Measurements from ENCODE around the gene UBL4B.

UBL4B gene

DNA sequence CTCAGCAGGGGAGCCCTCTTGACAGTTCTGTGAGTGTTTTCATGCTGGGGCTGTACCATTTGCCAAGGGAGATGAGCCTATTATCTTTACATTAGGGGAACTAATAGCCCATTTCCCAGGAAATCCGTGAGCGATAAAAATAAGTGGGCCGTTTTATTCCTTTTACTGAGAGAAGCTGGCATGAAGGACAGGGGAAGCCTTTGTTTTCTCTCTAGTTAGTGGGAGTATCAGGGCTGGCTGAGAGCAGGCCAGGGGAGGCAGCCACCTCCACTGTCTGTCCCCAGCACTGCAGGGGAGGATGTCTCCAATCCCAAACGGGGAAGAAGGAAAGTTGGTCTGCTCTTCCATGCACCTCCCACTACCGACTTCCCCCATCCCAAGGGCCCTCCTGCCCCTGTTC lies 2.5 kb downstream of the UBL4B start:
- no peak for DNase-seq (ENCODE audit: low read depth)

DNA sequence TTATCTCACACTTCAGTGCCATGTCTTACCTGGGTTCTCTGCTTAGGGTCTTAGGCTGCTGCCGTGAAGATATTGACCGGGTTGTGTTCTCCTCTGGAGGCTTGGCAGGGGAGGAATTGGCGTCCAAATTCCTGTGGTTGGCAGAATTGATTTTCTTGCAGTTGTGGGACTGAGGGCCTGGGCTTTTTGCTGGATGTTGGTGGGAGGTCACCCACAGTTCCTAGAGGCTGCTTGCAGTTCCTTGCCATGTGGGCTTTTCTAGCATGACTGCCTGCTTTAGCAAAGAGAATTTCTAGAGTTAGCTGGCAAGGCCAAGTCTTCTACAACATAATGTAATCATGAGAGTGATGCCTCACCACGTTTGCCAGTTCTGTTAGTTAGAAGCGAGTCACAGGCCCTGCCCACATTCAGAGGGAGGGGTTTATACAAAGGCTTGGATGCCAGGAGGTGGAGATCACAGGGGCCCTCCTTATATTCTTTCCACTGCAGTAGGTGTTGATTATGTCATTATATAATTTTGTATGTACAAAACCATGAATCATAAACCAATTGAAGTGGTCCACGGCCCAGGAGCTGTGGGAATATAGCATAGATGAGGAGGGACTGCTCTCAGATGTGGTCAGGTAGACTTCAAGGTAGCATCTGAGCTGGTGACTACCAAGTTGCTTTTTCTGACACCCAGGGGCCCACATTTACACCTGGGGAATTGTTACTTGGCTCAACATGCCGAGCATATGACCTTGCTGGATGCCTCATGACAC lies 6.6 kb downstream of the UBL4B start:
- DNase-seq (ENCODE audit: low read depth) = no peak

DNA sequence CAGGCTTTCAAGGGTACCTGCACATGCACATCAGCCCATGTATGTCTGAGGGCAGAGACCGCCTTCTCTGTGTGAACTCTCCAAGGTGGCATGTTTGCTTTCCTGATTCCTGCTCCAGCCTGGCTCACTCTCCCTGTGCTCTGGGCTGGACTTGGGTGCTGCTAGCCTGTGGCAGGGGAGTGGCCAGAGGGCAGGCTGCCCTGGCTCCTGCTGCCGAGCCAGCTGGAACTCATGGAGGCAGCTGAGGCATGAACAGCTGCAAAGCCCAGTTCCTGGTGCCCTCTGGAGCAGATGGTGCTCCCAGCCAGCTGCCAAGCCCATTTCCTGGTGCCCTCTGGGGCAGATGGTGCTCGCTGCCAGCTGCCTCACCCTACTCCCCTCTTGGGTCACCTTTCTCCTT lies 7.6 kb downstream of the UBL4B start:
- DNase-seq (ENCODE audit: low read depth) = no peak

DNA sequence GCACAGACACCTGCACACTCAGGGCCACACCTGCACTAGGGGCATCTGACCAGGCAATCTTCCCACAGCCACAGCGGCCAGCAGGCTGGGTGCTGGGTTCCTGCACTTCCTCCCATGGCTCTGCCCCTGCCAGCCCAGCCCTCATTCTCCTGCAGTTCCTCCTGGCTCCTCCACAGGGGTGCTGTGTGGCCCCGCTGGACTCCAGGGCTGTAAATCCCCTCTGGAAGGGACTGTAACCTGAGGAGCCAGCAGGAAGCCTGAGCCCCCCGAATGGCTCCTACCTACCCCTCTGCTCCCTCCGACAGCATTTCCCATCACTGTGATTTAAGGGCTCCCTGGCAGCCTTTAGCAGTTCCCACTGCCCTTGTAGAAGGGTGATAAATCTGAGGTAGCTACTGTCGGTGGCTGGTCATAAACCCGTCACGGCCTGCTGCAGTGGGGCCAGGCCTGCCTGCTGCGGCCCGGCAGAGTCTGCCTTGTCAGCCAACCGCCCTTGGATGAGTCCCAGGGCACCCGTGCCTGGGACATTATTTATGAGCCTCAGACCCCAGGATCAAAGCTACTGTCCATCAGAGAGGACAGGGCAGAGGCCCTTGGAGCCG lies 8.8 kb downstream of the UBL4B start:
- no peak for DNase-seq (ENCODE audit: low read depth)

DNA sequence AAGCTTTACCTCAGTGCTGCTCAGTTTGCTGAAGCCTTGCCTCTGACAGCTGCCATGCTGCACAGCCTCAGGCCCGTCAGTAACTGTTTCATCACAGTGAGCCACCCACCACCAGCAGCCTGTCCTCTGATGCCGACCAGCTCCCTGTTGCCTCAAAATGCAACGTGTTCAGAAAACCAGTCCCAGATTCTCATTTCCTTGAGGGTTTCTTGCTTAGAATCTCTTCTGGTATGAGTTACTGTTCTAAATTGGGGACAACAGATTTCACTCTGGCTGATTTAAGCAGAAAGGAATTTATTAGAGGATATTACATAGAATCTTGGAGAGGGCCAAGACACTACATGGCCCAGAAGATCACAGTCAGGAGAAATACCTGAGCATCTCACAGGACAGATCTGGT lies 11.0 kb downstream of the UBL4B start:
- peak; percentile 51 for DNase-seq (ENCODE audit: low read depth)

DNA sequence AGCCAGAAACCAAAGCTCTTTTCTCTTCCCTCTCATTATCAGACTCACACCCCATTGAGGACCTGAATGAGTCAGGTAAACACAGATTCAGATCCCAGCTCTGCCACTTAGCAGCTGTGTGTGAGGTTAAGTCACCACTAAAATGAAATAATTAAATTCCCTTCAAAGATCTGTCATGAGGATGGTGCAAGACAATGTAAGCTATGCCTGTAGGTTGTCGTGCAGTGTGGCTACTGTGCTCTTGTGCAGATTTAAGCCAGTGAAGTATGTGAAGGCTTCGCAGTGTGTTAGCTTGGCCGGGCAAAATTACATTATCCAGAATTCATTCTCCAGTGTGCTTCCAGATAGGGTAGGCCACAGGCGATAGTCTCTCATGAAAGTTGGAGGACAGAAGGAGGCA lies 13.6 kb downstream of the UBL4B start:
- no peak for DNase-seq (ENCODE audit: low read depth)

DNA sequence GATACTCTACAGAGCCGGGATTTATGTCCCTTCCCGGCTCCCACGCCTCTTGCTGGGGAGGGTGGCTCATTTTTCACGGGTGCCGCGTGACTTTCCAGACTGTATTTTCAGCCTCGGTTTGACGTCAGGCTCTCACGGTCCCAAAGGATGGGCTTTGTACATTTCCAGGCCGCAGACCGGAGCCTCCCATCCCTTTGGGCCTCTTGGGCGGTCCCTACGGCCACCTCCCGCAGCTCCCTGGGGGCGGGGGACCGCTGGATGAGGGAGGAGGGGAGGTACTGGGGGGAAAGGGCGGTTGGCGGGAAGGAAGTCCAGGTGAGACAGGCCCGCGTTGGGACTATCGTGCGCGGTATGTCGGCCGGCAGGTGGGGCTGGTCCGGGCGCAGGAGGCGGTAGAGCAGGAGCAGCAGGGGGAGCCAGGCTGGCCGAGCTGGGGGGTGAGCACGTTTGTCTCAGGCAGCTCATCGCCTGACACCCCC lies 17.9 kb downstream of the UBL4B start:
- DNase-seq (ENCODE audit: low read depth) = no peak

DNA sequence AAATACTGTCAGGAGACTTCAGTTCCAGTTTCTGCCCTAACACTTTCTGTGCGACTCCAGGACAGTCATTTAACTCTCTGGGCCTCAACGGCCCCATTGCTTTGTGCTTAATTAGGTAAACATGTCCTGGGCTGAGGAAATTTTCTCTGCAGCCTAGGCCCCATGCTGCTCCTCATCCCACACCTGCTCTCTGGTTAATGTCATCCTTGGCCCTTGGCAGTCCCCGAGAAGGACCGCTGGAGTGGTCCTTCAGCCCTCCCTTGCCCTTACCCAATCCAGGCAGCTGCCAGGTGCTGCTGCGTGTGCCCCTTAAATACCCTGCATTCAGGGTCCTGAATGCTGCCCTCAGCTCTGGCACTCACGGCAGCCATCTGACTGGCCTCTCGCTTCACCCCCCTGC lies 18.7 kb downstream of the UBL4B start:
- no peak for DNase-seq (ENCODE audit: low read depth)

DNA sequence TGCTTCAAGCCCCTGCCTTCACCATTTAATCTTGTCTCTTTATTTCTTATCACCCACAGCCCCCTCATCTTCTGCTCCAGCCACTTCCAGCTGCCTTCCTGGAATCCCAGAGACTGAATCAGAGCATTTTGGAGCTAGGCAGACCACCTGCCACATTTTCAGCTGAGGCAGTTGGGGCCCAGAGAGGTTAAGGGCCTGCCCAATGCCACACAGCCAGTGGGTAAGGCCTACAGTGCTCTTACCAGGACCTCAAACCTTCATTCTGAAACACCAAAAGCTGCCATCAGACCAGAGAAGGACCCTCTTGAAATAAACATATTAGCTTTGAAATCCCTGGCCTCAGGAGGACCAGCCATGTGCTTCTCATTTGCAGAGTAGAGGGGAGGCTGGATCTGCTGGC lies 20.4 kb downstream of the UBL4B start:
- DNase-seq (ENCODE audit: low read depth) = no peak

DNA sequence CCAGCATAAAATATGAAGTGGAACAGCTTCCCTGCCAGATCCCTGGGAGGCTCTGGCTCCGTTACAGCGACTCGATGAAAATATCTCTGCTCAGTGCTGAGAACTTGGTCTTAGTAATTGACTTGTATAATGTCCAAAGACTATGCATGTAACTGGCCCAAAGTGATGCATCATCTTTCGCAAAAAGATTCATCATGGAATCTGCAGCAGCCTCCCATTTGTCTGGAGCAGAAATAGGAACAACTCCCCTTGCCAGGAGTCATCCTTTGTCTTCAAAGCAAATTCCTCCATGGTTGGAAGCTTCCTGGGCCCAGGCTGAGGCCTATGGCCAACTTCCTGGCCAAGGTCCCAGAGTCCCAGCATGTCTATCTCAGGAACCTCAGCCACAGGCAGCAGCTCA lies 21.2 kb downstream of the UBL4B start:
- DNase-seq (ENCODE audit: low read depth) = no peak

DNA sequence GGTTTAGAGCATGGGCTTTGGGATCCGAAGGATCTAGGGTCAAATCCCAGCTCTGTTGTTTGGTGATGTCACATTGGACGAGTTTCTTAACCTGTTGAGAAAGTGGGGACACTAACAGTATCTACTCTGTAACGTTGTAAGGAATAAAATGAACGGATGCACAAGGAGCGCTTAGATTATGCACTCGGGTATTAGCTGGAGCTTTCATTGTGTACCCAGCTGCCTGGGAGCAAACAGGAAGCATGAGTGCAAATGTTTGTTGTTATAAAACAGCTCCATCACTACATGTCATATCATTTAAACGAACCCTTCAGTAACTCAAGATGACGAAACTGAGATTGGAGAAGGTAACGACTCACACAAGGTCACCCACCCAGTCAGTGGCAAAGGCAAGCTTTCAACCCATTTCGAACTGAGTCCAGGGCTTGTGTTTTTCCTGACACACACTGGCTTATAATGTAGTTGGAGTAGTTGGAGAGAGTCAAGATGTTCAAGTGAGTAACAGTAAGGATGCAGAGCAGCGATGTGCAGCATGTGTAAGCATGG lies 21.9 kb downstream of the UBL4B start:
- no peak for DNase-seq (ENCODE audit: low read depth)

DNA sequence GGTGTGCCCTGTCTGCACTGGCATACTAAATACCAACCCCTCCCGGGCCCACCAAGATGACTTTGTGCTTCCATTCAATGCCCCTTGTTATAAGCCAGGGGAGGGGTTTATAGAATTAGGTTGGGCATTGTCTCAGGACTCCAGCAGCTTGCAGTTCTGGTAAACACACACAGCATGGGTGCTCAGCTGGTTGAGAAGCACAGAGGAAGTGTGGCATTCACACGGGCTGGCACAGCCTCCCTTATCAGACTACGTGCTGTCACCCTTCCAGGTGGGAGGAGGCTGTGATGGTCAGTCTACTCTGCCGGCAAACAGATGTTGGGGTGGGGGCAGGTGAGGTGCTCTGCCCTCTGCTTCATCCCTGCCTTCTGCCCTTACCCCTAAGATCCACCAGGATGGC lies 23.0 kb downstream of the UBL4B start:
- no peak for DNase-seq (ENCODE audit: low read depth)

DNA sequence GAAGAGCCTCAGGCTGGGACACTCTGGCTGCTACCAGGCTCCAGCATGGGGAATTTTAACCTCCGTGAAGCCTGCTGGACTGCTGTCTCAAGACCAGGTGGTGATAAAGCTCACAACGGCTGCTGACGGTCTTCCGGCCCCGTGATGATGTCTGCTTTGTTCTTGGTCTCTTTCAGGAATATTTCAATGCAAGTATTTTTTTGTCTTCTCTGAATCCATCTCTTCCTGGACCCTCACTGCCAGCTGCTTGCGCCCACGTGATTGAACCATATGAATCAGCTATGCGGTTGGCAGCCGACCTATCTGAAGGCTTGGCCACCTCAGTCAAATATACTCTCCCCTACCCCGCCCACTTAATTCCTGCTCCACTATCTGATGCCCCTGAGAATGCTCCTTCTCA lies 23.4 kb downstream of the UBL4B start:
- no peak for DNase-seq (ENCODE audit: low read depth)

DNA sequence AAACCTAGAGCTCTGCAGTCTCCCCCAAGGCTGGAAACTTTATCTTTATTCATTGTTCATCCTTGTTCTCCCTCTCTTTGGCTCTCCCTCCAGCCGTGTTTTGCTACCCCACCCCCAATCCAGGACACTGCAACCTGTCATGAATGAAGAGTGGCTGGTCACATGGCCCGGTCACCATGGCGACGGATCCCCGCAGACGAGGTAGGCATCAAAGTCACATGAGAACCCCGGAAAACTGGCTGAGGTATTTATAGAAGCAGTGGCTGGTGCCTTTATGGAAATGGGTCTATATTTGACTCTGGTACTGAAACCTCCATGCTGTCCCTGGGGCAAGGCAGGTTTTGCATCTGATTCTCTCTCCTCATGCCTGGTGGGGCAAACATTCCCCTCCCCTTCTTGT lies 24.7 kb downstream of the UBL4B start:
- DNase-seq (ENCODE audit: low read depth) = no peak

DNA sequence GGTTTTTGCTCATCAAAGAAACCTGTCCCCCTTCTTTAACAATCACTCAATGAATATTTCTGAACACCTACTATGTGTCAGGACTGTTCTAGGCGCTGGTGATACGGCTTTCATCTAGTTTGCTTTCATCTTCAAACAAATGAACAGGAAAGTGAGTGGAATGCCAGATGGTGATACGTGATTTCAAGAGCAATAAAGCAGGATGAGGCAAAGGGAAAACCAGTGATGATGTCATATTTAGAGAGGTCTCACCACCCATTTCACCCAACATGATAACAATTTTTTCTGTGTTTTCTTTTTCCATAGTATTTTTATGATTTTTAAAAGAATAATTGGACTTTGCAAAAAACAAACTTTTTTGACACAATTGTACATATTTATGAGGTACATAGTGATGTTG lies 26.7 kb downstream of the UBL4B start:
- DNase-seq (ENCODE audit: low read depth) = no peak

DNA sequence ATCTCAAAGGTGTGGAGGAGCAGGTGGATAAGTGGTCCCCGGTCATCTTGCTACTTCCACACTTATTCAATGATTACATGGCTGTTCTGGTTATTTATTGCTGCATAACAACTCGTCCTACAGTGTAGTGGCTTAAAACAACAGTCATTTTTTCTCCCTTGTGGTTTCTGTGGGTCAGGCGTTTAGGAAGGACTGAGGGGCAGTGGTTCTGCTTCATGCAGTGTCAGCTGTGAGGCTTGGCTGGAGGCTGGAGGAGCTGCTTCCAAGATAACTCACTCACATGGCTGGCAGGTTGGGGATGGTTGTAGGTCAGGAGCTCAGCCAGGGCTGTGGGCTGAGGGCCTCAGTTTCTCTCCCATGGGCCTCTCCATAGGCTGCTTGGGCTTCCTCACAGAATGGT lies 32.1 kb downstream of the UBL4B start:
- DNase-seq (ENCODE audit: low read depth) = no peak

DNA sequence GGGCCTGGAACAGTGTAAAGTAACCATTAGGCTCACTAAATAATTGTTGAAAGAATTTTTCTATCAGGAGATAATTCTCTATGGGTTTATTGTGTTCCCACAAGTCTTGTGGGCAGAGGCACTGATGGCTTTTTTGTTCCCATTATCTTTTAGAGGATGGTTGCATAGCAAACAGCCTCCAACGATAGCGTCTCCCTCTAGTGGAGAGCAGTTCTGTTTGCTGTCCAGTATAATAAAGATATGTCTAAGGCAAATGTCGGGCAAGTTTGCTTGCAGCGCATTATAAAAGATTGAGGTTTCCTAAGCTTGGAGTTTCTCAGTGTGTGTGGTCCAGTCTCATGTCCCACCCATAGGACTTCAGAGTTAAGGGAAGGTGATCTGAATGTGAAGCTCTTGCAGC lies 36.7 kb downstream of the UBL4B start:
- no peak for DNase-seq (ENCODE audit: low read depth)

DNA sequence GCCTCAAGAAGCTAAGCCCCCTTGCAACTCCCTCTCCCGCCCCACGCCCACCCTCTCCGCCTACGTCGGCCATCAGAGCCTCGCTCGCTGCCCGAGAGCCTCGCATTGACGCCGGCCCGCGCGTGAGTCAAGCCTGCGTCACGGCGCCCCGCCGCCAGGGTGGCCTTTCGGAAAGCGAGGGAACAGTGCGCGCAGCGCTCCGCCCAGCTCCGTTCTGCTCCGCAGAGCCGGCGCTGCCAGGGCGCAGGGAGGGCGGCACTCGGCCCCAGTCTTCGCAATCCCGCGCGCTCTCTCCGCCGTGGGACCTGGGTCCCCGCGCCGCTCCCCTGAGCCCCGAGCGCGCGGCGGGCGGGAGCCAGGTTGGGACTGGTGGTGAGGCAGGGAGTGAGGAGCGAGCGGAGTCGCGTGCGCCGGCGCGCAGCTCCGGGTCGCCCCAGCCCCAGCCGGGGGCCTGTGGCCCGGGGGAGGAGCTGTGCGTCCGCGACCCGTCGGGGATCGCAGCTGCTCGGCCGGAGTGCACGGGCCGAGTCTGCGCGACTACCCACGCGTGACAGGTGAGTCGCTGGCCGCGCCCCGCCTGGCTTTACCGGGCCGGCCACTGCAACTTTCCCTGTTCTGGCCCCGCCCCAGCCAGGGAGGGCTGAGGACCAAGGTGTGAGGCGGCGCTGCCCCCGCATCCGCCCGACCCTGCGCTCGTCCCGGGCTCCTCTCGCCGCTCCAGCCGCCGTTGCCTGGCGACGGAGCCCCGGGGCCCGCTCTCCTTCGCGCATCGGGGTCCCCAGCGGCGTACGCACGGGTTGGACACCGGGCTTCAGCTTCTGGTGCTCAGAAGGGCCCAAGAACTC lies 38.3 kb downstream of the UBL4B start, which contains the start of gene SLC6A17:
SLC6A17 (plus strand) TSS at position 165 of the 845 bp plus-strand sequence. CDS start 16,436 bp downstream, outside the sequence.
- DNase-seq (ENCODE audit: low read depth) = peak; percentile 20

DNA sequence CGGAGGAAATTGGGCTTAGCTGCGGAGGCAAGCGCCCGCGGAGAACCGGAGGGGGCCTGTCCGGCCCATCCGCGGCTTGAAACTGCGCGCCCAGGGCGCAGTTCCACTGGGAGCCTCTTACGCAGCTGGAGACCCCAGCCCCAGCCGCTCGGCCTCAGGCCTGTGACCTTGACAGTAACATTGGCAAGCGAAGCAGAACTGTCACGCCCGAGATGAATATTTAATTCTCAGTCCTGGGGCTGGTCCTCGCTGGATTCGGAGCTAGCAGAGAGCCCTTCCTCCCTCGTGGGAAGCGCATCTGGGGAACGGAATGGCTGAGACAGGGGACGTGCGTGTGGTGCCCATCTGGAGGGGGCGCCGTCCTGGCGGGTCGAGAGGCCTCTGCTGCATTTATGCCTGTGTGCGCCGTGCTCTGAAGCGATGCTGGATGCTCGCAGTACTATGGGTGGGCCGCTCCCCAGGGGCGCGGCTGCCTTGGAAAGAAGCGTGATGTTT lies 39.0 kb downstream of the UBL4B start:
- no peak for DNase-seq (ENCODE audit: low read depth)

DNA sequence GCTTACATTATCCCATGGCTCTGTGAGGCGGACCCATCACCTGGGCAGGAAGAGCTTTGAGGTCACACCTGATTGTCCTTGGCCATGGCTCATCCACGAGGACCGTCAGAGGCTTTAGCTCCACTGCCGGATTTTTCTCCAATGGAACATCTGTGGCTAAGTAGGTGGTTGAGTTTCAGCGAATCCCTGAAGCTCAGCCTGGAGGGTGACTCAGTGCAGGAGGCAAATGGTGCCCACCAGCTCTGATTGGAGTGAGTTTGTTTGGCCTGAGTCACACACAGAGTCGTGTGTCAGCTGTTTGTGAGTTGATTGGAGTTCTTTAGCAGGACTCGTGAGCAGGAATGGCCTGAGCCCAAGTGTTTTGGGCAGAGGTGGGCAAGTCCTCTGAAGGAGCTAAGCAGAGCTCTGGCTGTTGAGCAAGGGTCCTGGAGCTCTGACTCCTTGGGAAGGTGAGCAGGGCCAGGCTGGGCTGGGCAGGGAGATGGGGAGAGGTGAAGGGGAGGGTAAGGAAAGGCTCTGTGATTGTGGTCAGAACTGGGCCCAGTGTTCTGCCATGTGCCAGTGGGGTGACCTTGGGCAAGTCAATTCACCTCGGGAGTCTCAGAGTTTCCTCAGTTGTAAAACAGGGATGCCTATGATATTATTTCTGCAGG lies 40.0 kb downstream of the UBL4B start:
- DNase-seq (ENCODE audit: low read depth) = peak; percentile 26

DNA sequence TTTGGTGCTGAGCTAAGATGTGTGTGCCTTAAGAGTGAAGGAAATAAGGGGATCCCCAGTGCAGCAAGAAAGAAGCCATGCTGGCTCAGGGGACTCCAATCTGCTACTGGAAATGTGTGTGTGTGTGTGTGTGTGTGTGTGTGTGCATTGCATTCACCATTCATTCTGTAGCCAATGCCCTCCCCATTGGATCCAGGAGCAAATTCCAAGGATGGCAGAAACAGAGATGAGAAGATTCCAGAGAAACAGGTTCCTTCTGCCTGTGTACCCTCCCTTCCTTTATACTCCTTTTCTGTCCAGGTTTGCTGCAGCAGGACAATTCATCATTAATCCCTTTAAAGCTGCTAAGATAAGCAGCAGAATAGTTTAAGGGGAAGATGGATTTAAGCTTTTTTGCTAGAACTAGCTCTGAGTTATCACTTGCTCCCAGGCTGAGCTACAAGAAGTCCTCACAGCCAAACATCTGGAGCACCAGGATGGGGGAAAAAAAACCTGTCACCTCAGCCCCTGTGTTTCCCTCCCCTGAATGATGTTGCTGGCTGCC lies 41.2 kb downstream of the UBL4B start:
- no peak for DNase-seq (ENCODE audit: low read depth)

Measured in GM04504 (cell line).